ENCODE results near the gene SORBS1. TPM values are rescaled to one million over a fixed set of nuclear protein-coding genes. Genes with fewer than 3 reads are reported as not detected.

SORBS1 gene
- polyA plus RNA-seq, 1 experiment, result 0.40 TPM

- Histone ChIP-seq H3K27me3 (ENCODE audit: control insufficient read depth, insufficient read depth, low read length) (no peaks in the 10 kb centered on the region), H3K4me3 (ENCODE audit: low read depth, low read length) (no peak overlapping the region), H3K9me3 (ENCODE audit: control insufficient read depth, insufficient read depth, low read length) (no peaks in the 10 kb centered on the region), H3K27ac (ENCODE audit: low read depth, low read length) (no peak overlapping the region)
- CTCF ChIA-PET, result interaction anchor here (1.2 to 5.8 kb wide), 3 partner anchors 34 to 82 kb away, joined by 4 to 27 read pairs (median 7); no protein-coding TSS in a partner anchor
- DNase-seq (ENCODE audit: low read depth, low spot score), result no peak
- POLR2A ChIA-PET, result interaction anchor here (1.0 kb wide), 1 partner anchor 27 kb away, joined by 3 read pairs; no protein-coding TSS in a partner anchor
- TF ChIP-seq CTCF (IDR thresholded peaks at IDR 0.05; ENCODE audit: low read depth, low read length), result no peak
Measured at GRCh38 chr10:95281206-95281605, 280.0 kb downstream of the SORBS1 start.

GRCh38 chr10:95280637-95281036 is 280.5 kb downstream of the SORBS1 start:
- H3K27ac ChIP-seq (ENCODE audit: low read depth, low read length), result no peak overlapping the region
- ChIA-PET CTCF (interaction anchor here (1.5 to 5.8 kb wide), 2 partner anchors 35 to 82 kb away, joined by 7 to 27 read pairs; no protein-coding TSS in a partner anchor), POLR2A (interaction anchor here (1.0 kb wide), 1 partner anchor 28 kb away, joined by 3 read pairs; no protein-coding TSS in a partner anchor)

GRCh38 chr10:95279042-95279820 is 281.9 kb downstream of the SORBS1 start:
- ChIA-PET POLR2A (interaction anchor here (0.6 to 1.3 kb wide), 3 partner anchors 24 to 80 kb away, joined by 3 read pairs; no protein-coding TSS in a partner anchor), CTCF (interaction anchor here (1.1 to 5.8 kb wide), 5 partner anchors 10 to 84 kb away, joined by 3 to 27 read pairs (median 6); no protein-coding TSS in a partner anchor)
- TF ChIP-seq CTCF (IDR thresholded peaks at IDR 0.05; ENCODE audit: low read depth, low read length), result no peak
- Histone ChIP-seq H3K27me3 (ENCODE audit: control insufficient read depth, insufficient read depth, low read length) (no peaks in the 10 kb centered on the region), H3K4me3 (ENCODE audit: low read depth, low read length) (no peak overlapping the region), H3K27ac (ENCODE audit: low read depth, low read length) (peak overlapping the region; percentile 77), H3K9me3 (ENCODE audit: control insufficient read depth, insufficient read depth, low read length) (no peaks in the 10 kb centered on the region)
- DNase-seq (ENCODE audit: low read depth, low spot score), result no peak

More at GRCh38 chr10:95280637-95281036, 280.5 kb downstream of the SORBS1 start:
- no peak for TF ChIP-seq CTCF (IDR thresholded peaks at IDR 0.05; ENCODE audit: low read depth, low read length)
- H3K4me3 ChIP-seq (ENCODE audit: low read depth, low read length), result no peak overlapping the region
- H3K9me3 ChIP-seq (ENCODE audit: control insufficient read depth, insufficient read depth, low read length), result no peaks in the 10 kb centered on the region
- DNase-seq (ENCODE audit: low read depth, low spot score), result no peak
- H3K27me3 ChIP-seq (ENCODE audit: control insufficient read depth, insufficient read depth, low read length), result no peaks in the 10 kb centered on the region

- POLR2A ChIA-PET, result interaction anchor here (0.6 to 1.4 kb wide), 8 partner anchors 10 to 85 kb away, joined by 3 to 6 read pairs (median 3); no protein-coding TSS in a partner anchor
- DNase-seq (ENCODE audit: low read depth, low spot score), result no peak
- no peak overlapping the region for H3K4me3 ChIP-seq (ENCODE audit: low read depth, low read length)
- CTCF ChIA-PET, result interaction anchor here (0.6 to 5.8 kb wide), 9 partner anchors 8 to 152 kb away, joined by 3 to 27 read pairs (median 4); no protein-coding TSS in a partner anchor
- H3K9me3 ChIP-seq (ENCODE audit: control insufficient read depth, insufficient read depth, low read length), result no peaks in the 10 kb centered on the region
- no peaks in the 10 kb centered on the region for H3K27me3 ChIP-seq (ENCODE audit: control insufficient read depth, insufficient read depth, low read length)
- H3K27ac ChIP-seq (ENCODE audit: low read depth, low read length), result peak overlapping the region; percentile 77
- TF ChIP-seq CTCF (IDR thresholded peaks at IDR 0.05; ENCODE audit: low read depth, low read length), result no peak
Measured at GRCh38 chr10:95278061-95278988, 282.8 kb downstream of the SORBS1 start.
